Measurements from ENCODE around the gene ZNF480. TPM values are rescaled to one million over a fixed set of nuclear protein-coding genes. Genes with fewer than 3 reads are reported as not detected.

Gene ZNF480
- total RNA-seq, 1 experiment from 2014 or later, result 11.5 TPM

DNA sequence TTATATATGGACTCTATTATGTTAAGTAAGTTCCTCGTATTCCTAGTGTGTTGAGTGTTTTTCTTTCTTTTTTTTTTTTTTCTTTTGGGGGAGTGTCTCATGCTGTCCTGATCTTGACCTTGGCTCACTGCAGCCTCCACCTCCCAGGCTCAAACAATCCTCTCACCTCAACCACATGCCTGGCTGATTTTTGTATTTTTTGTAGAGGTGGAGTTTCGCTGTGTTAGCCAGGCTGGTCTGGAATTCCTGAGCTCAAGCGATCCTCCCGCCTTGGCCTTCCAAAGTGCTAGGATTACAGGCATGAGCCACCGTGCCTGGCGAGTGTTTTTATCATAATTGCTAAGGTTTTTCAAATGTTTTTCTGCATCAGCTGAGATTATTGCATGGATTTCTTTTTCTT is 10.7 kb upstream of the ZNF480 start:
- Histone ChIP-seq H3K4me1 (ENCODE audit: control insufficient read depth in 1 of 2, insufficient read depth in 2 of 2, low read length in 2 of 2) (no peaks in the 10 kb centered on the region), H3K4me2 (ENCODE audit: low read length) (no peak overlapping the region), H4K20me1 (ENCODE audit: insufficient read depth) (no peaks in the 10 kb centered on the region), H3K79me2 (ENCODE audit: insufficient read depth, low read length) (peaks cover 21% of the 10 kb centered on the region), H3K9me3 (ENCODE audit: control insufficient read depth in 1 of 2, insufficient read depth in 1 of 2, low read depth in 1 of 2, low read length in 2 of 2) (peaks cover 15 to 18% of the 10 kb centered on the region in 2 experiments; a peak in 3 of 4 replicates), H3K36me3 (ENCODE audit: control insufficient read depth in 1 of 2, insufficient read depth in 2 of 2, low read length in 2 of 2) (peaks cover 30 to 56% of the 10 kb centered on the region in 2 experiments), H3K27ac (ENCODE audit: low read depth, low read length) (no peak overlapping the region), H3K9me2 (ENCODE audit: insufficient read depth) (no peaks in the 10 kb centered on the region), H3K4me3 (replicated peaks in 1 of 2; ENCODE audit: low read depth in 1 of 2, low read length in 2 of 2) (no peak overlapping the region), H3K9ac (ENCODE audit: low read length) (no peak overlapping the region), H2AFZ (ENCODE audit: low read depth, low read length, poor library complexity, severe bottlenecking) (no peak overlapping the region), H3K27me3 (ENCODE audit: insufficient read depth, low read length) (no peaks in the 10 kb centered on the region)
- intact Hi-C loops (cut with micrococcal nuclease), result no loop called here
- CTCF ChIA-PET, result no interaction called here
- POLR2A ChIA-PET, result no interaction called here
- DNase-seq (ENCODE audit: low read depth, low spot score) (no peak), ATAC-seq (no peak)
- TF ChIP-seq POLR2AphosphoS5 (IDR thresholded peaks at IDR 0.05; ENCODE audit: low read depth, low read length) (no peak), CBX3 (IDR thresholded peaks at IDR 0.05; ENCODE audit: low read depth) (no peak), FOSL1 (IDR thresholded peaks at IDR 0.05; ENCODE audit: low read depth) (no peak), CEBPB (IDR thresholded peaks at IDR 0.05; ENCODE audit: low read depth) (no peak), SIN3A (IDR thresholded peaks at IDR 0.05; ENCODE audit: low read depth) (no peak), EGR1 (IDR thresholded peaks at IDR 0.05; ENCODE audit: low read depth) (no peak), ZFX (IDR thresholded peaks at IDR 0.05) (no peak), YY1 (IDR thresholded peaks at IDR 0.05; ENCODE audit: extremely low read depth, insufficient replicate concordance, low read depth, low read length) (no peak), ZNF274 (IDR thresholded peaks at IDR 0.05; ENCODE audit: low read depth, low read length) (no peak), ELF1 (IDR thresholded peaks at IDR 0.05; ENCODE audit: borderline replicate concordance, low read depth) (no peak), TCF7L2 (IDR thresholded peaks at IDR 0.05; ENCODE audit: borderline replicate concordance, extremely low read depth, insufficient read depth, insufficient read length) (no peak), JUND (IDR thresholded peaks at IDR 0.05) (no peak), EZH2phosphoT487 (IDR thresholded peaks at IDR 0.05; ENCODE audit: borderline replicate concordance) (no peak), RAD21 (IDR thresholded peaks at IDR 0.05; ENCODE audit: low read depth) (no peak)
- TF ChIP-seq, protein P1, sequence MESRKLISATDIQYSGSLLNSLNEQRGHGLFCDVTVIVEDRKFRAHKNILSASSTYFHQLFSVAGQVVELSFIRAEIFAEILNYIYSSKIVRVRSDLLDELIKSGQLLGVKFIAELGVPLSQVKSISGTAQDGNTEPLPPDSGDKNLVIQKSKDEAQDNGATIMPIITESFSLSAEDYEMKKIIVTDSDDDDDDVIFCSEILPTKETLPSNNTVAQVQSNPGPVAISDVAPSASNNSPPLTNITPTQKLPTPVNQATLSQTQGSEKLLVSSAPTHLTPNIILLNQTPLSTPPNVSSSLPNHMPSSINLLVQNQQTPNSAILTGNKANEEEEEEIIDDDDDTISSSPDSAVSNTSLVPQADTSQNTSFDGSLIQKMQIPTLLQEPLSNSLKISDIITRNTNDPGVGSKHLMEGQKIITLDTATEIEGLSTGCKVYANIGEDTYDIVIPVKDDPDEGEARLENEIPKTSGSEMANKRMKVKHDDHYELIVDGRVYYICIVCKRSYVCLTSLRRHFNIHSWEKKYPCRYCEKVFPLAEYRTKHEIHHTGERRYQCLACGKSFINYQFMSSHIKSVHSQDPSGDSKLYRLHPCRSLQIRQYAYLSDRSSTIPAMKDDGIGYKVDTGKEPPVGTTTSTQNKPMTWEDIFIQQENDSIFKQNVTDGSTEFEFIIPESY (IDR thresholded peaks at IDR 0.05; ENCODE audit: extremely low read depth, insufficient replicate concordance, low read length), result no peak
- TF ChIP-seq, protein P2, sequence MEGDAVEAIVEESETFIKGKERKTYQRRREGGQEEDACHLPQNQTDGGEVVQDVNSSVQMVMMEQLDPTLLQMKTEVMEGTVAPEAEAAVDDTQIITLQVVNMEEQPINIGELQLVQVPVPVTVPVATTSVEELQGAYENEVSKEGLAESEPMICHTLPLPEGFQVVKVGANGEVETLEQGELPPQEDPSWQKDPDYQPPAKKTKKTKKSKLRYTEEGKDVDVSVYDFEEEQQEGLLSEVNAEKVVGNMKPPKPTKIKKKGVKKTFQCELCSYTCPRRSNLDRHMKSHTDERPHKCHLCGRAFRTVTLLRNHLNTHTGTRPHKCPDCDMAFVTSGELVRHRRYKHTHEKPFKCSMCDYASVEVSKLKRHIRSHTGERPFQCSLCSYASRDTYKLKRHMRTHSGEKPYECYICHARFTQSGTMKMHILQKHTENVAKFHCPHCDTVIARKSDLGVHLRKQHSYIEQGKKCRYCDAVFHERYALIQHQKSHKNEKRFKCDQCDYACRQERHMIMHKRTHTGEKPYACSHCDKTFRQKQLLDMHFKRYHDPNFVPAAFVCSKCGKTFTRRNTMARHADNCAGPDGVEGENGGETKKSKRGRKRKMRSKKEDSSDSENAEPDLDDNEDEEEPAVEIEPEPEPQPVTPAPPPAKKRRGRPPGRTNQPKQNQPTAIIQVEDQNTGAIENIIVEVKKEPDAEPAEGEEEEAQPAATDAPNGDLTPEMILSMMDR (IDR thresholded peaks at IDR 0.05 in 2 of 3, conservative IDR thresholded peaks at IDR 0.05 in 1 of 3; ENCODE audit: borderline replicate concordance in 1 of 3, insufficient read depth in 1 of 3, low read depth in 2 of 3, low read length in 2 of 3), result no peak
- BruUV-seq (replicated peaks), result no TSS peak
- RAD21 ChIA-PET (ENCODE audit: low non-redundant PET in 1 of 2, low total read pairs in 2 of 2, uncharacterized antibody in 2 of 2, unreplicated experiment in 2 of 2), result no interaction called here

Measured in HCT116 (cell line).